ENCODE results near the gene C20orf204.

C20orf204 gene

GRCh38 chr20:64015635-64016034 lies 20.3 kb upstream of the C20orf204 start:
- no peak for TF ChIP-seq TAF1 (IDR thresholded peaks at IDR 0.05; ENCODE audit: borderline replicate concordance, insufficient read depth, low read length)
- no peak for TF ChIP-seq POLR2AphosphoS5 (IDR thresholded peaks at IDR 0.05; ENCODE audit: low read depth, low read length)
- TF ChIP-seq SIN3A (IDR thresholded peaks at IDR 0.05; ENCODE audit: borderline replicate concordance, insufficient read depth, low read length): no peak
- no peak for TF ChIP-seq REST (IDR thresholded peaks at IDR 0.05; ENCODE audit: insufficient read depth in 1 of 2, low read depth in 2 of 2, low read length in 2 of 2)
- no peak for TF ChIP-seq FOXP2 (optimal IDR thresholded peaks at IDR 0.05; ENCODE audit: borderline replicate concordance, extremely low read depth, extremely low read length, insufficient read depth)

GRCh38 chr20:64021124-64021975 lies 14.6 kb upstream of the C20orf204 start:
- TF ChIP-seq TAF1 (IDR thresholded peaks at IDR 0.05; ENCODE audit: borderline replicate concordance, insufficient read depth, low read length): no peak
- TF ChIP-seq SIN3A (IDR thresholded peaks at IDR 0.05; ENCODE audit: borderline replicate concordance, insufficient read depth, low read length): no peak
- TF ChIP-seq REST (IDR thresholded peaks at IDR 0.05; ENCODE audit: insufficient read depth in 1 of 2, low read depth in 2 of 2, low read length in 2 of 2): no peak
- TF ChIP-seq POLR2AphosphoS5 (IDR thresholded peaks at IDR 0.05; ENCODE audit: low read depth, low read length): no peak
- no peak for TF ChIP-seq FOXP2 (optimal IDR thresholded peaks at IDR 0.05; ENCODE audit: borderline replicate concordance, extremely low read depth, extremely low read length, insufficient read depth)

- TF ChIP-seq SIN3A (IDR thresholded peaks at IDR 0.05; ENCODE audit: borderline replicate concordance, insufficient read depth, low read length) (no peak), REST (IDR thresholded peaks at IDR 0.05; ENCODE audit: insufficient read depth in 1 of 2, low read depth in 2 of 2, low read length in 2 of 2) (no peak), POLR2AphosphoS5 (IDR thresholded peaks at IDR 0.05; ENCODE audit: low read depth, low read length) (no peak), TAF1 (IDR thresholded peaks at IDR 0.05; ENCODE audit: borderline replicate concordance, insufficient read depth, low read length) (no peak), FOXP2 (optimal IDR thresholded peaks at IDR 0.05; ENCODE audit: borderline replicate concordance, extremely low read depth, extremely low read length, insufficient read depth) (no peak)
These were observed 13.2 kb upstream of the C20orf204 start for GRCh38 chr20:64022671-64023360.

GRCh38 chr20:64023361-64024140 lies 12.4 kb upstream of the C20orf204 start:
- TF ChIP-seq FOXP2 (optimal IDR thresholded peaks at IDR 0.05; ENCODE audit: borderline replicate concordance, extremely low read depth, extremely low read length, insufficient read depth) (no peak), TAF1 (IDR thresholded peaks at IDR 0.05; ENCODE audit: borderline replicate concordance, insufficient read depth, low read length) (no peak), SIN3A (IDR thresholded peaks at IDR 0.05; ENCODE audit: borderline replicate concordance, insufficient read depth, low read length) (no peak), REST (IDR thresholded peaks at IDR 0.05; ENCODE audit: insufficient read depth in 1 of 2, low read depth in 2 of 2, low read length in 2 of 2) (no peak), POLR2AphosphoS5 (IDR thresholded peaks at IDR 0.05; ENCODE audit: low read depth, low read length) (no peak)
